ENCODE results near the gene DCTPP1.
A peak's percentile ranks its signal among the peaks of the same experiment; 100 is the strongest.

Gene DCTPP1

DNA sequence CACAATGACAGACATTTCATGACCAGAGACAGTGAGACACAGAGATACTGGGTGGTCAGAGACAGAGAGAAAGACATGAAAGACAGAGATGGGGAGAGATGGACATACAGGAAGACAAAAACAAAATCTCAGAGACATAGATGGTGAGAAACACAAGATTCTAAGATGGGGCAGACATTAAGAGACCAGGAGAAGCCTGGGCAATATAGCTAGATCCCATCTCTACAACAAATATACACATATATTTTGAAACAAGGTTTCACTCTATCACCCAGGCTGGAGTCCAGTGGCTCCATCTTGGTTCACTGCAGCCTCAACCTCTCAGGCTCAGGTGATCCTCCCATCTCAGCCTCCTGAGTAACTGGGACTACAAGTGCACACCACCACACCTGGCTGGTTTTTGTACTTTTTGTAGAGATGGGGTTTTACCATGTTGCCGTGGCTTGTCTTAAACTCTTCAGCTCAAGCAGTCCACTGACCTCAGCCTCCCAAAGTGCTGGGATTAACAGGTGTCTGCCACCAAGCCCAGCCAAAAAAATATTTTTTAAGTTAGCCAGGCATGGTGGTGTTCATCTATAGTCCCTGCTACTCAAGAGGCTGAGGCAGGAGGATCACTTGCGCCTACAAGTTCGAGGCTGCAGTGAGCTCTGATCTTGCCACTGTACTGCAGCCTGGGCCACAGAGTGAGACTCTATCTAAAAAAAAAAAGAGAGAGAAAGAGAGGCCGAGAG, 49.6 kb downstream of the DCTPP1 start:
- DNase-seq, result no peak

DNA sequence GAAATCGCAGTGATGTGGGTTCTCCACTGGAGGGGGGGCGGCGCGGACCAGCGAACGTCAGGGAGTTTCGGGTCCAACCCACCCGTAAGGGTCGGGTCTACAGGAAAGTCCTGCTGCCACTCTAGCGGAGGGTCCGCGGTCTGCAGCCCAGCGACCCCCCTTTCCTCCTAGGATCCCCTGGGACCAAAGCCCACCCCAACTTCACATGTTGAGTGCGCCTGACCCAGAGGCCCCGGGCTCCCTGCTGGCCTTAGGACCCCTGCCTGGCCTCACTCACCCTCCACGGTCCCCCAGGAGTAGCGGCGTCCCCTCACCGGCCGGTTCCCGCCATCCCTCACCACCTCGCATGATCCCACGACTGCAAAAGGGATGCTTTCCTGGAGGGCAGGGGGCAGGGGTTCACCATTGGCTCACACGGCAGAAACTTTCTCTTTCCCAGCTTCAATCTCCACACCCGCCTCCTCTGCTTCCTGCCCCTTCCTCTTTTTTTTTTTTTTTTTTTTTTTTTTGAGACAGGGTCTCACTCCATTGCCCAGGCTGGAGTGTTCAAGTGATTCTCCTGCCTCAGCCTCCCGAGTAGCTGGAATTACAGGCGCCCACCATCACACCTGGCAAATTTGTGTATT, 50.6 kb downstream of the DCTPP1 start:
- no peak for DNase-seq

GRCh38 chr16:30378236-30379157, 51.3 kb downstream of the DCTPP1 start:
- DNase-seq, result peak; percentile 71 to 79

GRCh38 chr16:30377812-30378235, 52.0 kb downstream of the DCTPP1 start:
- DNase-seq, result peak; percentile 61 to 68

DNA sequence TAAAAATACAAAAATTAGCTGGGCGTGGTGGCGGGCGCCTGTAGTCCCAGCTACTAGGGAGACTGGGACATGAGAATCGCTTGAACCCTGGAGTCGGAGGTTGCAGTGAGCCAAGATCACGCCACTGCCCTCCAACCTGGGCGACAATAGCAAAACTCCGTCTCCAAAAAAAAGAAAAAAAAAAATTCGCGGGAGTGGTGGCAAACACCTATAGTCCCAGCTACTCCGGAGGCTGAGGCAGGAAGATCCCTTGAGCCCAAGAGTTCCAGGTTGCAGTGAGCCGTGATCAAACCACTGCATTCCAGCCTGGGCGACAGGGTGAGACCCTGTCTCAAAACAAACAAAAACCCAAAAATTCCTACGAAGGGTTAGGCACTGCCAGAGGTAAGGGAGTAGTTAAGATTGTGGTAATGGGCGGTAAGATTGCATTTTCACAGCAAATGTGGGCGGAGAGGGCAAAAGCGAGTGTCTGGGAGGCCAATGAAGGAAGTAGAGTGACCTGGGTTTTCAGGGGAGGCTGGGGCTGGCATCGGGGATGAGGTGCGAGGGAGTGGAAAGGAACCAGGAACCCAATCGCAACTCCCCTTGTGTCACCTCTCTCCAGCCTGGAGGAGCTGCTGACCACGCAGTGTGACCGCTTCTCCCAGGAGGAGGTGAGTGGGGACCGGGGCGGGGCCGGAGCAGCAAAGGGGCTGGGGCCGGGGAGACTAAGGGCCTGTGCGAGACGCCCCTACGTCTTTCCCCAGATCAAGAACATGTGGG, 52.6 kb downstream of the DCTPP1 start:
- peak; percentile 37 to 68 for DNase-seq

- DNase-seq, result no peak
Measured at GRCh38 chr16:30376461-30376902, 53.3 kb downstream of the DCTPP1 start.

DNA sequence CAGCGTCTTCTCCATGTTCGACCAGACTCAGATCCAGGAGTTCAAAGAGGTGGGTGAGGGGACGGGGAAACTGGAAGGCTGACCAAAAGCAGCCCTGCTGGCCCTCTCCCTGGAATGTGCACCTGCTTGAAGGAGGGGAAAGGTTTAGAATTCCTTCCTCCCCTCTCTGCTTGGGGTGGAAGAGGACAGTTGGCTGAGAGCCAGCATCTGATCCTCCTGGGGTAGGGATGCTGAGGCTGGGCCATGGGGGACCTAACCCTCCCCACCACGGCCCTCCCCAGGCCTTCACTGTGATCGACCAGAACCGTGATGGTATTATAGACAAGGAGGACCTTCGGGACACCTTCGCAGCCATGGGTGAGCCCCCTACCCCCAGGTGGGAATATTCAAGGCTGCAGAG, 54.0 kb downstream of the DCTPP1 start:
- DNase-seq, result no peak

GRCh38 chr16:30374538-30374937, 55.3 kb downstream of the DCTPP1 start, which contains the start of gene MYL11:
MYL11 (plus strand) TSS chr16:30374802; CDS start chr16:30374858, 56 bp downstream.
- no peak for DNase-seq

Data from Kasumi-1 (cell line).